Measurements from ENCODE around the gene FNBP1. TPM values are rescaled to one million over a fixed set of nuclear protein-coding genes. Genes with fewer than 3 reads are reported as not detected.

The FNBP1 gene
- total and polyA plus RNA-seq, 2 of the 8 experiments (the other 6 are each of a cell fraction or from before 2014, with no cell fraction given): 7.2 to 40.9 TPM

DNA sequence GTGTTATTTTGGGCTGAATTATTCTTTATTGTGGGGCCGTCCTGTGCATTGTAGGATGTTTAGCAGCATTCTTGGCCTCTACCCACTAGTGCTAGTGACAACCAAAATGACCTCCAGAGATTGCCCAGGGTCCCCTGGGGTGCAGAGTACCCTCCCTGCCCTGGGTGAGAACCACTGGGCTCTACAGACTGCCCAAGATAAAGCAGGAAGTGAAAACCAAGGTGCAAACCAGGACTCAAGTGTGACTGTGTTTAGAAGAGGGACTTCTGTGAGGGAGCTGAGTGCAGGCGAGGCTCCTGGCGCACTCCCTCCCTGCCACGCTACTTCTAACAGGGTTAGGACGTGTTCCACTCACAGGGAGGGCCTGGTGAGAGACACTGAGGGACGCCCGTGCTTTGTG is 166.2 kb downstream of the FNBP1 start:
- no peak overlapping the region for H2BK5ac ChIP-seq (ENCODE audit: low read depth, low read length)
- 75% methylated on average over 7 of the region's 7 CpGs; no CpG with 5 or more reads in 1 of the 2 experiments for whole genome bisulfite sequencing, 2 experiments (ENCODE audit: extremely low coverage in 1 of 2, insufficient coverage in 1 of 2, insufficient read length in 1 of 2, insufficient replicate concordance in 2 of 2, low coverage in 1 of 2, low lambda C conversion rate in 2 of 2, missing lambda C conversion rate in 1 of 2)
- H3K4me2 ChIP-seq (ENCODE audit: insufficient read depth in 1 of 2, low read depth in 2 of 2, low read length in 2 of 2): no peak overlapping the region
- no peak overlapping the region for H3K14ac ChIP-seq (ENCODE audit: insufficient read length)
- no peaks in the 10 kb centered on the region for H3K79me1 ChIP-seq (ENCODE audit: low read depth, low read length)
- peaks cover 0 to 2% of the 10 kb centered on the region in 2 experiments for H4K20me1 ChIP-seq (replicated peaks in 1 of 2; ENCODE audit: control insufficient read depth in 1 of 2, insufficient read depth in 2 of 2, low read length in 2 of 2)
- H3K27ac ChIP-seq (ENCODE audit: low read depth, low read length): no peak overlapping the region
- H3K9ac ChIP-seq (replicated peaks in 1 of 4; ENCODE audit: extremely low read depth in 1 of 4, low read depth in 3 of 4, low read length in 3 of 4): no peak overlapping the region
- H3K79me2 ChIP-seq (ENCODE audit: control insufficient read depth in 1 of 2, insufficient read depth in 2 of 2, low read length in 2 of 2): no peaks in the 10 kb centered on the region
- no peak overlapping the region for H3K56ac ChIP-seq (replicated peaks; ENCODE audit: insufficient read length, low read depth, low read length)
- H3K9me3 ChIP-seq (ENCODE audit: insufficient read depth in 2 of 2, low read depth in 1 of 2, low read length in 1 of 2): no peaks in the 10 kb centered on the region
- H3K23me2 ChIP-seq (ENCODE audit: low read depth, low read length): no peaks in the 10 kb centered on the region
- TF ChIP-seq, protein P1, sequence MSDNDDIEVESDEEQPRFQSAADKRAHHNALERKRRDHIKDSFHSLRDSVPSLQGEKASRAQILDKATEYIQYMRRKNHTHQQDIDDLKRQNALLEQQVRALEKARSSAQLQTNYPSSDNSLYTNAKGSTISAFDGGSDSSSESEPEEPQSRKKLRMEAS (IDR thresholded peaks at IDR 0.05): no peak
- H4K8ac ChIP-seq (ENCODE audit: extremely low read depth, insufficient read depth, low read length): no peak overlapping the region
- H2AK5ac ChIP-seq (ENCODE audit: low read depth, low read length): no peak overlapping the region
- no peak overlapping the region for H3K4ac ChIP-seq (replicated peaks; ENCODE audit: insufficient read length, low read depth, low read length)
- no peak for FAIRE-seq
- no peak overlapping the region for H2BK120ac ChIP-seq (replicated peaks; ENCODE audit: low read depth, low read length)
- H3K18ac ChIP-seq (ENCODE audit: extremely low read depth, low read length): no peak overlapping the region
- POLR2A ChIA-PET (ENCODE audit: partially characterized antibody): no interaction called here
- H3K4me1 ChIP-seq (replicated peaks in 1 of 4; ENCODE audit: control insufficient read depth in 3 of 4, insufficient read depth in 4 of 4, low read length in 3 of 4): peaks cover 0 to 5% (median 1%) of the 10 kb centered on the region in 4 experiments; a peak in 1 of 7 replicates
- H3K36me3 ChIP-seq (ENCODE audit: control insufficient read depth in 2 of 4, insufficient read depth in 4 of 4, low read length in 3 of 4): peaks cover 0 to 4% (median 0%) of the 10 kb centered on the region in 4 experiments; a peak in 3 of 8 replicates
- no peak overlapping the region for H2AFZ ChIP-seq (ENCODE audit: low read length)
- no peak overlapping the region for H4K91ac ChIP-seq (replicated peaks; ENCODE audit: insufficient read length, low read length)
- H3K27me3 ChIP-seq (replicated peaks in 1 of 4; ENCODE audit: control insufficient read depth in 3 of 4, extremely low read depth in 1 of 4, insufficient read depth in 3 of 4, low read length in 3 of 4): no peaks in the 10 kb centered on the region
- CTCF ChIA-PET (ENCODE audit: partially characterized antibody): interaction anchor here (1.0 to 1.8 kb wide), 2 partner anchors 10 to 12 kb away, joined by 5 to 6 read pairs; no protein-coding TSS in a partner anchor
- H3K4me3 ChIP-seq (ENCODE audit: extremely low read depth in 1 of 4, insufficient read depth in 2 of 4, low read depth in 3 of 4, low read length in 4 of 4): no peak overlapping the region
- H2BK15ac ChIP-seq (ENCODE audit: low read length): no peak overlapping the region
- H2BK20ac ChIP-seq (ENCODE audit: low read length): no peak overlapping the region
- H3K23ac ChIP-seq (ENCODE audit: insufficient read length): no peak overlapping the region
- no peak overlapping the region for H2BK12ac ChIP-seq (ENCODE audit: low read depth, low read length)
- no peak overlapping the region for H4K5ac ChIP-seq (ENCODE audit: insufficient read length, low read depth, low read length)
- no peak for DNase-seq (ENCODE audit: low read depth in 1 of 2, low spot score in 2 of 2)
